CD4-positive, alpha-beta T cell treated with Interleukin-12 subunit alpha and Interleukin-12 subunit beta, for 1 hour (primary cell): ENCODE measurements around the gene ARID1A.
A peak's percentile ranks its signal among the peaks of the same experiment; 100 is the strongest.

Experiments
- DNase-seq: peaks from one replicate; pipeline ENCODE4 v3.0.0-alpha.2; 2020

Gene ARID1A

DNA sequence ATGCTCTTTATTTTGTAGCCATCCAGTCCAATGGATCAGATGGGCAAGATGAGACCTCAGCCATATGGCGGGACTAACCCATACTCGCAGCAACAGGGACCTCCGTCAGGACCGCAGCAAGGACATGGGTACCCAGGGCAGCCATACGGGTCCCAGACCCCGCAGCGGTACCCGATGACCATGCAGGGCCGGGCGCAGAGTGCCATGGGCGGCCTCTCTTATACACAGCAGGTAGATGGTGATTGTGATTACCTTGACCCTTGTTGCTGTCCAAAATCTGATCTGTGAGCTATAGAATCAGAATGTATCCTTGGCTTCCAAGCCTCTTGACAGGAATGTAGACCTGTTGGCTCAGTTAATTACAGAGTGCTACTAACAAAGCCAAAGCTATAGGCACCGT lies 33.8 kb downstream of the ARID1A start:
- no peak for DNase-seq

DNA sequence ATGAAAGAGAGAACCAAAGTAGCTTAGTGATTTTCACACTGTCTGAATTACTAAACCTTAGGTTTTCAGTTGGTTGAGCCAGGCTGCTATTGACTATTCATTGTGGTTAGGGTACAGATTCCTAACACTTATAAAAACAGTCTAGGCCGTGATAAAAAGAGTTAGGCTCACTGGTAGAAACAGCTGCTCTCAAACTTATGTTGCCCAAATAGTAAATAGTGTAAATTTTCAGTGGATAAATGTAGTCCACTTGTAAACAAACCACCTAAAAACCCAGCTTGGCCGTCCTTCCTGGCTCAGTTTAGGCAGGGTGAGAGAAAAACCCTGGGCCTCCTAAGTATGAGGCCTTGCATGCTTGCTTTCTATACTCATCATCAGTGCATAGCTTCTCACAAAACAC lies 34.9 kb downstream of the ARID1A start:
- DNase-seq, result no peak

DNA sequence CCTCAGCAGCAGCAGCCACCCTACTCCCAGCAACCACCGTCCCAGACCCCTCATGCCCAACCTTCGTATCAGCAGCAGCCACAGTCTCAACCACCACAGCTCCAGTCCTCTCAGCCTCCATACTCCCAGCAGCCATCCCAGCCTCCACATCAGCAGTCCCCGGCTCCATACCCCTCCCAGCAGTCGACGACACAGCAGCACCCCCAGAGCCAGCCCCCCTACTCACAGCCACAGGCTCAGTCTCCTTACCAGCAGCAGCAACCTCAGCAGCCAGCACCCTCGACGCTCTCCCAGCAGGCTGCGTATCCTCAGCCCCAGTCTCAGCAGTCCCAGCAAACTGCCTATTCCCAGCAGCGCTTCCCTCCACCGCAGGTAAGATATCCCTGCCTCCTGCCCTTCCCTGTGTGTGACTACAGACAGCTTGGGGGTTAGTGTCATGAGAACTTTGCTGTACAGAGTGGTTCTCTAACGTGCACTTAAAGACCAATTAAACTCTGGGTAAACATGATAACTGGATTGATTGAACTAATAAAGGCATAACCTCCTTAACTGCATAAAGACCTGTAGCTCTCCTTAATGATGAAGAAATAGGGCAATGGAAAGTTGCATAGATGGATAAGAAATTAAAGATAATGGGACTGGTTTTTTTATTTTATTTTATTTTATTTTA lies 35.6 kb downstream of the ARID1A start:
- DNase-seq, result no peak

DNA sequence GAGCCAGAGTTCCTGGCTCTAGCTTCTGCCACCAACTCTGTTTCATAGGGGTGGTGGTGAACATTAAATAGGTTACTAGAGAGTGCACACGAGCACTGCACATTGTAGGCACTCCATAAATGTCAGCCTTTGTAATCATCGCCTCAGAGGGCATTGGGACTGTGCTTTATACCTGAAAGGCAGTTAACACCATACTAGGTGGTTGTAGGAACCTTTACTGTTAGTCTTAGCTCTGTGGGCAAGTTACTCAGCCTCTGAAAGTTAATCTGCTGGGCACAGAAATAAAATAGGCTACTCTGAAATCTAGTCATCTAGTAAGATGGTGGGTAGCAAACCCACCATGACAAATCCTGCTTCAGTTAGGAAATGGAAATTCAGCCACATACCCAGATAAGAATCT lies 37.6 kb downstream of the ARID1A start:
- DNase-seq, result no peak

DNA sequence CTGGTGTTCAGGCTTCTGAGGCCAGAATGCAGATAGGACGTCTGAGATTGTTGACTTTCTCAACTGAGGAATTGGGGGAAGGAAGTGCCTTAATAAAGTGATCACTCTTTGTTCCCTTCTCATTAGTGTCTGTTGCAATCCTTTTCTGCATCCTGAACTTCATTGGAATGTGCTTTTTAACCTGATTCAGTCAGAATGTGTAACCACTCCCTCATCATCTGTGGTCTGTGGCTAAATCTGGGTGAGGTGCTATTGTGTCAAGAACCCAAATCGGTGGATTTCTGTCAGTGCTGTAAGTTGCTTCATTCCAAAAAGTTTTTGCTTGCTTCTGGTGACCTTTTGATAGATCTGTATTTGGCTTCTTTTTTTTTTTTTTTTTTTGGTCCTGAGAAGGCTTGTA lies 38.2 kb downstream of the ARID1A start:
- peak; percentile 42 for DNase-seq

DNA sequence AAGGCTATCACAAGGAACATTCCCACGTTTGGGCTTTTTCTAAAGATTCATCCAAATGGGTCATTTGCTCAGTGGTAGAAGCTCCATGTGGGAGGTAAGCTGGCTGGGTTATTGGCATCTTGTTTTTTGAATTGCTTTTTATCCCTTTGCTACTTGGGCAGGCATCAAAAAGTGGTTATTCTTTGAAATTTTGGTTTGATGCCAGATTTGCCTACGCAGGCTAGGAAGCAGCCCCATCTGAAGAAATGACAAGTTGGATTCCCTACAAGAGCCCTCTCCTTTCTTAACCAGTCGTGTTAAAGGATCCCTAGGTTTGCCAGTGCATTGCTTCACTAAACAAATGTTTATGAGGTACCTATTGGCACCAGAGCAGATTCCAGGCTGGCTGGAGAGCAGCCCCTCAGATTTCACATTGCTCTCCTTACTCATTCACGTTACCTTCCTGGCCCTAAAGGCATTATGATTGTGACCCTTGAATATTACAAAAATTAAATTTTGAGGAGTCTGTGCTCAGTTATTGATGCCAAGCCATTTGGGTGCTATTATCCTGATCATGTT lies 38.8 kb downstream of the ARID1A start:
- DNase-seq, result no peak

DNA sequence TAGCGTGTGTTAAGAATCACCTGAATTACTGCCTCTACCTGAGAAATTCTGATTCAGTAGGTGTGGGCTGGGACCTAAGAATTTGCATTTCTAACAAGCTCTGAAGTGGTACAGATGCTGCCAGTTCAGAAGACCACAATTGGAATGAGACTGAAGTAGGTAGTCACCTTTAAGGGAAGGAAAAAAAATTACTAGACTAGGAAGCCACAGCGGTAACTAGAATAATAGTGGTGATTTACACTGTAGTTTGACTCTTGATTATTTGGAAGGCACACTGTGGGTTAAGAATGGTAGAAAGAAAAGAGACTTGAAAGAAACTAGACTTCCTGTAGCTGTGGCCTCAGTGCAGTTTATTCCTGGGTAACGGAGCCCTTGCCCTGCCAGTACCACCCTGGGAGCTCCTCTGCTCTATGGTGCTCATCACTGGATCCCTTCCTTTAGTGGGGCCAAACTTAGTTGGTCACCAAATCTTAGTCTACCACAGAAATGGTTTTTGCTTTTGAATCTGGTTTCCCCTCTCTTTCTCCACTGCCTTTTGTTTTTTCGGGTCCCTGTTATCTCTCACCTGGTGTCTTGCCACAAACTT lies 43.6 kb downstream of the ARID1A start:
- peak; percentile 44 for DNase-seq

DNA sequence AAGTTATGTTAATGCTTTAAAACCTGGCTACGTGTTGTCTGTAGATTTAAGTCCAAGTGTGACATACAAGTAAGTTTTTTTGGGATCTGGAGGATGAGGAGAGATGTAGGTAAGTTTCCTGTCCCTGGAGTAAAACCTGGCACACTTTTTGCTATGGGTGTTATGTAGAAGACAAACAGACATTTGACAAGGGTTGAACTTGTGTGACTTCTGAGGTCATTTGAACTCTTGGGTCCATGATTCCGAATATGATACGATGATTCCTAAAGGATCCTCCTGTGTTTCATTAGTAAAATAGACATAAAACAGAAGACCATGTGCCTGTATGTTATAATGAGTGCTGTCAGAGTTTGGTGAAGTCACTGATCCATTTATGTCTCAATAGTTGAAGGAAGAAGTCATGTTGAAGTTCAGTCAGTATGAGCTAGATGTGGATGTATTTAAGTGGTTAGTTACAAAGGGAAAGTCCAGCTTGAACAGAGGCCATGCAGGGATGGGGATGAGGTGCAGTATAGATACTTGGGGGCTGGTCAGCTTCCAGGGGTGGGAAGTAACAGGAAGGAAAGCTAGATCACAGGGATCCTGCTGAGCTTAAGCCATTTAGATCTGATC lies 44.3 kb downstream of the ARID1A start:
- DNase-seq, result no peak

DNA sequence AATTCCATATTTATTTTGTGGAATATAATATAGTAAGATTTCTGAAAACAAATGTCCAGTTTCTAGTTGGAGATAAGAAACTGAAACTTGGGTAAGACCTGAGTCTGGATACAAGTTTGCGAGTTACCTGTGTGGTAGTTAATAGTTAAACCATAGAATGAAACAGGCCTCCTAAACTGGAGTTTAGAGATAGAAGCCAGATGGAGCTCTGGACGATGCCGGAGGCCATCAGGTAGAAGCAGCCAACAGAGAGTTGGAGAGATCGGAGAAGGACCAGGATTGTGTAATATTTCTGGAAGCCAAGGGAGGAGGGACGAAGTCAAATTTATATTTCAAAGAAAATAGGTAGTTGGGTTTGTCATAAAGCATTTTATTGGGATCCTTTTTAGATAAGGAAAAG lies 45.1 kb downstream of the ARID1A start:
- DNase-seq, result no peak

DNA sequence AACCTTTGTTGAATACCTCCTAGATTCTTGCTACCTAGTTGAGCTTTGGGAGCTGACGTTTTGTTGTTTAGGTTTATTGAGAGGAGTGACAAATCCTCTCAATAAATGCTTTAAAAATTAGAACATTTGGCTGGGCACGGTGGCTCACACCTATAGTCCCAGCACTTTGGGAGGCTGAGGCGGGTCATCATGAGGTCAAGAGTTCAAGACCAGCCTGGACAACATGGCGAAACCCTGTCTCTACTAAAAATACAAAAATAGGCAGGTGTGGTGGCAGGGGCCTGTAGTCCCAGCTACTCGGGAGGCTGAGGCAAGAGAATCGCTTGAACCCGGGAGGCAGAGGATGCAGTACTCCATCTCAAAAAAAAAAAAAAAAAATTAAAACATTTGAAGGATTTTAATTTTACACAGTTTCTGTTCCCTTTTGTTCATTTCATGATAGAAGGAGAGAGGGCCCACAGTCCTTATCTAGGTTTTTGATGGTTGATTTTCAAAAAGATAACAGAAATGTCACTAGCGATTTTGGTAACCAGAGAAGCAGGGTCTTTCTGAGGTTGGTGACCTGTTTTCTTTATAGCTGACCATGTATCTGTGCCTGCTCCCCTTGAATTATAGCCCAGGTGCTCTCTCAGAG lies 47.7 kb downstream of the ARID1A start:
- DNase-seq, result no peak

DNA sequence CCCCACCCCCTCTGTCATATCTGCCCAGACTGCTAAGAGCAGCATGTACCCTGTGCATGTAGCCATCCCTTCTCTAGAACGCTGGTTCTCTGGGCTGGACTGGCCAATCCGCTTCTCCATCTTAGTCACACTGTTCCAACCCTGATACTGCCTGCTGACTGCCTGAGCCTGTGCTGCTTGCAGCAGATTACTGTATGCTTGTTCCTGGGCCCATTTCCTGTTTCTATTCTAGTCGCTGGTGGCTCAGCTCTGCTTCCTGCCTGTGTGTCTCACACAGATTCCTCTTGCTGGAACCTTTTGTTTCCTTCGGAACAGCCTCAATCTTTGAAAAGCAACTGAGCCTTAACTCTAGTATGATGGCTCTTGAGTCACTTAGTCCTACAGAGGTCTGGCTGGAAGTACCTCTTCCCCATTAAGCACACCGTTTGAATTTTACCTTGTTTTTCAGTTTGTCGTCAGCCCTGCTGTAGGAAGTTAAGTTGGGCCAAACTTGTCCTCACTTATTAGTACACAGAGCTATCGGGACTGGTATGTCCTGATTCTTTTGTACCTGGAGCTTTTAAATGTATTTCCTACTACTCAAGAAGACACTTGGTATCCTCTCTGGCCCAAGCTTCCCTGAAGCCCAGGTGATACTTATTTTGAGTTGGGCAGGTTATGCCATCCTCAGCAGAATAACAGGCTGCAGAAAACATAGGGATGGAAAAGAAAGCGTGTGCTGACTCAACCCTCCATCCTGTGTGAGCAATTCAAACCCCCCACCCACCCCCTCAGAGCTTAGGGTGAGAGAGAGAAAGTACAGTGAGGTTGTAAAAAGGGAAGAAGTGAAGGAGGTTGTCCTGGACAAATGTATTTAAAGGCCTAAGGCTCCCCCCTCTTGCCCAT lies 48.5 kb downstream of the ARID1A start:
- peak; percentile 93 for DNase-seq

DNA sequence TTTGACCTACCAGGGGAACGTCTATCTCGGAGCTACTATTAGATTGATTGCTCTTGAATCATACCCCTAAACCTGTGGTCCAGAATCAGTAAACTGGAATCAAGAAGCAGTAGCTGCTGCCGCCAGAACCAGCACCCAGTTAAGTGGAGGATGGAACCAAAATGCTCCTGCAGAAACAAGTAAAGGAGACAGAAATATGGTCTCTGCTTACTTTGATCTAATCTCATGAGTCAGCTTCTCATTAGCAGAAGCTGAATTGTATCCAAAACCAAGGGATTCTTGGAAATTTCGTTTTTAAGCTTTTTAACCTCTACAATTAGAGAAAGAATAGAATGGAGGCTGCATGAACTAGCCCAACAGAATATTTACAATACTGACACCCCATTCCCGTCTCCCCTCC lies 49.4 kb downstream of the ARID1A start:
- DNase-seq, result no peak

DNA sequence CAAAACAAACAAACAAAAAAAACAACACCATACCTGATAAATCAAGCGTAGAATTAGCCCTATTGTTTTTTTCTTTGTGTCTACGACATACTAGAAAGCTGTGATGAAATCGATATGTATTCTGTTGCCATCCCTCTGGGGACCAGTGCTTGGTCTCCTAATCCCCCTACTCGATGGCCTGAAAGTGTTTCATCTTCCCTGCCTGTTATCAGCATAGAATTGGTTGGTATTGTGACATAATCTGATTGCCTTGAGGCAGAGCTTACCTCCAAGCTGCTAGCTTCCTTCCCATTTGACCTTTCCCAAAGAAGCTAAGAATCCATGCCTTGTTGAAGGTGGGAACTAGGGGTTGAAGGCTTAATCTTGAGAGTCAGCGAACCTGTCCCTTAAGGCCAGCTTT lies 51.2 kb downstream of the ARID1A start:
- DNase-seq, result no peak

DNA sequence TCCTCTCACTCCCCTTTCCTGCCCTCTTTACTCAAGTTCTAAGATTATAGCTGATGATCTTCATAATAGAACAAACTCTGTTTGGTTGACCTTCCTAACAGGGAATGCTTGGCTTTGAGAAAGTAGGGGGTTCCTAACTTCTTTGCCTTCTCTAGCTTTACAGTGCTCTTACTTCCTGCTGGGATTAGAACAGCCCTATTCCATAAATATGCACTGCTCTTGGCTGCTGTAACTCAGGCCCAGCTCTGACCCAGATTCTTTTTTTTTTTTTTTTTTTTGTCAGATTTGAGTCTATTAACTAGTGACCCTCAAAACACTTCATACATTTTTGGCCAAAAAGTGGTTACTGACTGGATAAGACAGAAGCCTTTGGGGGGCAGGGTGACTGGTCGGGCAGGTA lies 52.5 kb downstream of the ARID1A start:
- DNase-seq, result no peak

DNA sequence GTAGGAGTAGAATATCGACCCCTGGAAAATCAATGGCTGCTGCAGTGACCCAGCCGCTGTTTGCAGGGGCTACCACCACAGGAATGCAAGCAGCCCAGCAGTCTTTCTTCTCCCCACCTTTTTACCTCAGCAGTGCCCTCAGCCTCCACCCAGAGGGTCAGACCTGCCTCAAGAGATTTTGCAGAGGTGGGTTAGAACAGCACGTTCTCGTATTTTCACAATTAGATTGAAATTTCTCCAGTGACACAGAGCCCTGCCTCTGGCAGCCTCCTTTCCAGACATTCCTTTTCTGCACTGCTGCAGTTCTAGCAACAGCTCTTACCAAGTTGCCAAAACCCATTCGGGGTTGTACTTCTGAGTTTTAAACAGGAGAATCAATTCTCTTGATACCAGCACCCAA lies 53.6 kb downstream of the ARID1A start:
- no peak for DNase-seq

DNA sequence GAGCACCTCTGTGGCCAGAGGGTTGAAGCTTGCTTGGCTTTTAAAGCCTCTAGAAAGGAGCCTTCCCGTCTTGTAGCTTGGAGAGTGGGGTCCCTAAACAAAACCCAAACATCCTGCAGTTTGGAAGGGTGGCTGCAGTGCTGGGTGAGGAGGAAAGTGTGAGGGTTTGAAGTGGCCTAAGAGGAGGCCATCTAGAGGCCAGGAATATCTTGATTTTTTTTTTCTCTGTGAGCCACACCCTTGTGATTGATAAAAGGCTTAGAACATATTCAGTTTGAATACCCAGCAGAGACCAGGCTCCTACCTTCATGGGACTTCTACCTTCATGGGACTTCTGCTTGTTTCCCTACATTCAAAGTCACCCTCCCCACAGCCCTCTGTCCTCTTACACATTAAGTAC lies 54.6 kb downstream of the ARID1A start:
- no peak for DNase-seq

DNA sequence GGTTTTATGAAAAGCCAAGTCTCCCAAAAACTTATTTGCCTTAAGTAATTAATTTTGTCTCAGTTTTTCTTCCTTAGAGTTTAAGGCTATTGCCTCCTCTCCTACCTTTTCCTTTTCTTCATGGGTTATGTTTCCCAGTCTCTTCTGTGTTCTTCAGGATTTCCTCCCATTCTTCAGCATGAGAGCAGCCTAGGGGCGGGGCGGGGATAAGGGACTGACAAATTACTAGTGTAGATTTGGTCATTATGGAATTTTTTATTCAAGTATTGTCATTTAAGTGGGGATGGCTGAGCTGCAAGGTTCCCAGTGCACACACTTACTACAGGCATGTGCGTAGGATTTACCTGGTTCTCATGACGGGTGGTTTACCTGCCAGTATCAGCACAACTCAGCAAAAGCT lies 56.7 kb downstream of the ARID1A start:
- DNase-seq, result no peak

DNA sequence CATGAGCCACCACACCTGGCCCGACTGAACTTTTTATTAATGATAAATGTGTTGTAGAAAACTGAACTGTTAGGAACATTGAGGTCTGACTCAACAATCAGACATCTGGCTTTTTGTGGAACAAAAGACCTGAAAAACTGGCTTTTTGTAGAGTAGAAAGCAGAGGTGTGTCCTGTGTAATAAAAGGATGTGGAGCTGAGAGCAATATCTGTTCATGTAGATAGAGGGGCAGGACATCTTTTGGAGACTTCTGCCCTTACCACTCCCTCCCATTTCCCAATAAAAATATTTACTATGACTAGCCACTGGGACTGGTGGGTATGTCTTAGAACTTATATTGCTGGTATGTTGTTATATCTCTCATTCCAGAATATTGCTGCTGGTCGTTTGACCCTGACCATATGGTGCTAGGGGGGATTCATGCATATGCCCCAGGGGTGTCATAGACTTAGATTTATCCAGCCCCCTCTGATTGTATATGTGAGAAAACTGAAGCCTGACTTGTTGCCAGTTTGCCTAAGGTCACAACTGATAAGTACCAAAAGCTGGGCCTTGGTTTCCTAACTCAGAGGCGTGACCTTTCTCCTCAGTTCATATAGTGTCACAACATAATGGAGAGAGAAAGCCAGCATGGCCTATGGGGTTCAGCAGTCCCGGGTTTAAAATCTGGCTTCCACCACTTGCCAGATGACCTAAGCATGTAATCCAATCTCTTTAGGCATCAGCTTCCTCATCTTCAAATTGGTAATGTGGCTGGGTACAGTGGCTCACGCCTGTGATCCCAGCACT lies 58.5 kb downstream of the ARID1A start:
- no peak for DNase-seq

DNA sequence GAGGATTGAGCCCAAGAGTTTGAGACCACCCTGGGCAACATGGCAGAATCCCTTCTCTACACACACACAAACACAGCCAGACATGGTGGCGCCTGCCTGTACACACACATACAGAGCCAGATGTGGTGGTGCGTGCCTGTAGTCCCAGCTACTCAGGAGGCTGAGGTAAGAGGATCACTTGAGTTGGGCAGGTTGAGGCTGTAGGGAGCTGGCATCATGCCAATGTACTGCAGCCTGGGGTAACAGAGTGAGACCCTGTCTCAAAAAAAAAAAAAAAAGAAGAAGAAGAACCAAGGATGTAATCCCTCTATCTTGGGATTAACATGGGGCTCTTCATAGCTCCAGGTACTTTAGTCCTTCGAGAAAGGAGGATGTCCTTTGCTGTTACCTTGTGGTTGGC lies 62.5 kb downstream of the ARID1A start:
- no peak for DNase-seq

DNA sequence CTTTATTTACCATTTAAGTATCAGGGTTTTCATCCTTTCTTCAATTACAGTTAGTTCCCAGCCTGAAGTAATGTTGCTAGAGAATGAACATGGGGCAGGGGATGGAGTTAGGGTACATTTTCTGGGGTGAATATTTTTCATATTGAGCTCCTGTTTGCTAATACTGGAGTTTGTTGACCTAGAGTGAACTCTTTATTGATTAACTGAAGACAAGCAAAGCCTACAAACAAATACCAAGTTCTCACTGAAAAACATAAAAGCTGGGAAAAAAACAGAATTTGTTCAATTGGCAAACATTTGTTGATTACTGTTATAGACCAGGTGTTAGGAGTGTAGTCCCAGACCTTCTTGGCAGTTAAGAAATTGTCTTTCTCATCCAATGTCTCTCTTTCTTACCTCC lies 63.7 kb downstream of the ARID1A start:
- no peak for DNase-seq

DNA sequence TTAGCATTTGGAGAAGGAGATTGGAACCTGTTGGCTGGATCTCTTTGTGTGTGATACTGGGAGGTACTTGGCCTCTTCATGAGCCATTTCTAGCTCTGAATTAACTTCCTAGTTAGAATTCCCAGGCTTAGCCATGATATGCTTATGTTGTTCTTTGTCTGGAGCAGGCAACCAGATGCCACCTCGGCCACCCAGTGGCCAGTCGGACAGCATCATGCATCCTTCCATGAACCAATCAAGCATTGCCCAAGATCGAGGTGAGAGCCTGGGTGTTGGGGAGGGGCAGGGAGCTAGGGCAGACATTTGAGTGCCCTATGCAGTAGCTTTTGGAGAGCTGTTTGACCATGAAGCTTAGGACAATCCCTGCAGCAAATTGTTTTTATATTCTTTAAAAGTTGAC lies 65.4 kb downstream of the ARID1A start:
- DNase-seq, result no peak

DNA sequence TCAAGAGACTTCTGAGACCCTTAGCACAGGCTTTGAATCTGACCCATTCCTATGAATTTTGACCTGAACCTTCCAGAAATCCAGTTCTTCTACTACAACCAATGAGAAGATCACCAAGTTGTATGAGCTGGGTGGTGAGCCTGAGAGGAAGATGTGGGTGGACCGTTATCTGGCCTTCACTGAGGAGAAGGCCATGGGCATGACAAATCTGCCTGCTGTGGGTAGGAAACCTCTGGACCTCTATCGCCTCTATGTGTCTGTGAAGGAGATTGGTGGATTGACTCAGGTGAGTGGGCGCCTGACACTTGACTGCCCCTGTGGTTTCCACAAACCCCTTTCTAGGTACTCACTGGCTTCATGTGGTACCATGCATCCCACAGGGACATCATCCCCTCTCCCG lies 71.9 kb downstream of the ARID1A start:
- DNase-seq, result no peak
